Measurements from ENCODE around the gene TPSD1. TPM values are rescaled to one million over a fixed set of nuclear protein-coding genes. Genes with fewer than 3 reads are reported as not detected.
"Not testable (repeated sequence)": the region's sequence is repeated elsewhere in the genome, so short reads cannot be mapped to it uniquely, and the experiment has no call there.

TPSD1 gene
- total RNA-seq, 1 experiment from 2014 or later, result not detected

DNA sequence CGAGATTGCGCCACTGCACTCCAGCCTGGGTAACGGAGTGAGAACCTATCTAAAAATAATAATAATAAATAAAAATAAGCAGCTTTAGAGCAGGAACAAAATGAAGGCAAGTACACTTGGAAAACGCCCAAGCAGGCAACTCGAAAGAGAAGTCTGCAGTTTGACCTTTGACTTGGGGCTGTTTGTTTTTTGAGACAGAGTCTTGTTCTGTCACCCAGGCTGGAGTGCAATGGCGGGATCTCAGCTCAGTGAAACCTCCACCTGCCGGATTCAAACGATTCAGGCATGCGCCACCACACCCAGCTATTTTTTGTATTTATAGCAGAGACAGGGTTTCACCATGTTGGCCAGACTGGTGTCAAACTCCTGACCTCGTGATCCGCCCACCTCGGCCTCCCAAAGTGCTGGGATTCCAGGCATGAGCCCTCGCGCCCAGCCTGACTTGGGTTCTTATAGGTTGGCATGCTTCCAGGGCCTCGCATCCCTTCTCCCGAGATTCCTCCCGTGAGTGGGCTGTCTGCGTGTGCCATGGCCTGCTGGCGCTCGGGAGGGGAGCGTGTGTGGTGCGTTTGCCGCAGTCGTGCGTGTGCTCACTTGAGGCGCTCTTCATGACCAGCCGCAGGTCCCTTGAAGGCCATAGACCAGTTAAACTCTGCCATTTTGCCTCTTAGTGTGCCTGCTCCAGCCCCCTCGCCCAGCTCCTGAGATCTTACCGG lies 35.1 kb downstream of the TPSD1 start:
- DNase-seq, result no peak
- Mint-ChIP-seq H3K4me1 (ENCODE audit: low read depth, unreplicated experiment) (peaks cover 21% of the 10 kb centered on the region), H3K9me3 (ENCODE audit: low read depth, unreplicated experiment) (no peaks in the 10 kb centered on the region), H3K4me3 (ENCODE audit: low read depth, unreplicated experiment) (no peak overlapping the region), H3K27ac (ENCODE audit: unreplicated experiment) (no peak overlapping the region), H3K36me3 (ENCODE audit: insufficient read depth, unreplicated experiment) (peaks cover 5% of the 10 kb centered on the region), H3K27me3 (ENCODE audit: unreplicated experiment) (peaks cover 58% of the 10 kb centered on the region)
- intact Hi-C loops (cut with micrococcal nuclease; ENCODE audit: unreplicated experiment), result no loop called here
- TF ChIP-seq, protein P1, sequence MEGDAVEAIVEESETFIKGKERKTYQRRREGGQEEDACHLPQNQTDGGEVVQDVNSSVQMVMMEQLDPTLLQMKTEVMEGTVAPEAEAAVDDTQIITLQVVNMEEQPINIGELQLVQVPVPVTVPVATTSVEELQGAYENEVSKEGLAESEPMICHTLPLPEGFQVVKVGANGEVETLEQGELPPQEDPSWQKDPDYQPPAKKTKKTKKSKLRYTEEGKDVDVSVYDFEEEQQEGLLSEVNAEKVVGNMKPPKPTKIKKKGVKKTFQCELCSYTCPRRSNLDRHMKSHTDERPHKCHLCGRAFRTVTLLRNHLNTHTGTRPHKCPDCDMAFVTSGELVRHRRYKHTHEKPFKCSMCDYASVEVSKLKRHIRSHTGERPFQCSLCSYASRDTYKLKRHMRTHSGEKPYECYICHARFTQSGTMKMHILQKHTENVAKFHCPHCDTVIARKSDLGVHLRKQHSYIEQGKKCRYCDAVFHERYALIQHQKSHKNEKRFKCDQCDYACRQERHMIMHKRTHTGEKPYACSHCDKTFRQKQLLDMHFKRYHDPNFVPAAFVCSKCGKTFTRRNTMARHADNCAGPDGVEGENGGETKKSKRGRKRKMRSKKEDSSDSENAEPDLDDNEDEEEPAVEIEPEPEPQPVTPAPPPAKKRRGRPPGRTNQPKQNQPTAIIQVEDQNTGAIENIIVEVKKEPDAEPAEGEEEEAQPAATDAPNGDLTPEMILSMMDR (IDR thresholded peaks at IDR 0.05; ENCODE audit: unreplicated experiment), result no peak
- CTCF ChIA-PET, result interaction anchor here (1.2 kb wide), 1 partner anchor 11 kb away, joined by 3 read pairs; no protein-coding TSS in a partner anchor
- BruUV-seq (replicated peaks), result no TSS peak

DNA sequence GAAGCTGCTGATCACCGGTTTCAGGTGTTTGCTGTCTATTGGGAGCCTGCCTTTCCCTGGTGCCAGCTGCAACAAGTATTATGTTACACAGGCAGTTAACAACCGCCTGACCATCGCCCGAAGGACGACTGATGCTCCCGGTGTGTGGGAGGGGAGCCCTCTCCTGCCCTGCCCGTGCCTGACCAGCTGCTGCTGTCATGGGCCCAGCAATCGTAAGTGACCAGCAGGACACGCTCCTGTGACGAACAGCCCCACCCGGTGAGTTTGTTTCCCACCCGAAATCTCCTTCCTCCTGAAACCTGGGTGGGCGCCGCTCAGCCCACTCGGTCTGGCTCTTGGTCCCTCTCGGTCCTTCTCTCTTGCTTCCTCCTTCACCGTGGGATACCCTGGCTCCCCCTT lies 35.7 kb downstream of the TPSD1 start:
- Mint-ChIP-seq H3K4me3 (ENCODE audit: low read depth, unreplicated experiment) (no peak overlapping the region), H3K36me3 (ENCODE audit: insufficient read depth, unreplicated experiment) (peaks cover 5% of the 10 kb centered on the region), H3K27ac (ENCODE audit: unreplicated experiment) (no peak overlapping the region), H3K9me3 (ENCODE audit: low read depth, unreplicated experiment) (no peaks in the 10 kb centered on the region), H3K4me1 (ENCODE audit: low read depth, unreplicated experiment) (peaks cover 23% of the 10 kb centered on the region), H3K27me3 (ENCODE audit: unreplicated experiment) (peaks cover 52% of the 10 kb centered on the region)
- TF ChIP-seq, protein P1 (IDR thresholded peaks at IDR 0.05; ENCODE audit: unreplicated experiment), result no peak
- no TSS peak for BruUV-seq (replicated peaks)
- DNase-seq, result no peak
- CTCF ChIA-PET, result interaction anchor here (1.2 kb wide), 1 partner anchor 12 kb away, joined by 3 read pairs; no protein-coding TSS in a partner anchor
- intact Hi-C loops (cut with micrococcal nuclease; ENCODE audit: unreplicated experiment), result no loop called here

DNA sequence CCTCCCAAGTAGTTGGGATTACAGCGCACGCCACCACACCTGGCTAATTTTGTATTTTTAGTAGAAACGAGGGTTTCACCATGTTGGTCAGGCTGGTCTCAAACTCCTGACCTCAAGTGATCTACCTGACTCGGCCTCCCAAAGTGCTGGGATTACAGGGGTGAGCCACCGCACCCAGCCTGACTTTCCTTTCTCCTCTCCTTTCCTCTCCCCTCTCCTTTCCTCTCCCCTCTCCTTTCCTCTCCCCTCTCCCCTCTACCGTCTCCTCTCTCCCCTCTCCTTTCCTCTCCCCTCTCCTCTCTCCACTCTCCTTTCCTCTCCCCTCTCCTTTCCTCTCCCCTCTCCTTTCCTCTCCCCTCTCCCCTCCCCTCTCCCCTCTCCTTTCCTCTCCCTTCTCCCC lies 36.3 kb downstream of the TPSD1 start:
- BruUV-seq (replicated peaks); DNase-seq; H3K27ac Mint-ChIP-seq (ENCODE audit: unreplicated experiment); H3K9me3 Mint-ChIP-seq (ENCODE audit: low read depth, unreplicated experiment); intact Hi-C loops (cut with micrococcal nuclease; ENCODE audit: unreplicated experiment); CTCF ChIA-PET; H3K4me3 Mint-ChIP-seq (ENCODE audit: low read depth, unreplicated experiment): not testable (repeated sequence)
- Mint-ChIP-seq H3K27me3 (ENCODE audit: unreplicated experiment) (peaks cover 46% of the 10 kb centered on the region), H3K36me3 (ENCODE audit: insufficient read depth, unreplicated experiment) (peaks cover 11% of the 10 kb centered on the region), H3K4me1 (ENCODE audit: low read depth, unreplicated experiment) (peaks cover 30% of the 10 kb centered on the region)

DNA sequence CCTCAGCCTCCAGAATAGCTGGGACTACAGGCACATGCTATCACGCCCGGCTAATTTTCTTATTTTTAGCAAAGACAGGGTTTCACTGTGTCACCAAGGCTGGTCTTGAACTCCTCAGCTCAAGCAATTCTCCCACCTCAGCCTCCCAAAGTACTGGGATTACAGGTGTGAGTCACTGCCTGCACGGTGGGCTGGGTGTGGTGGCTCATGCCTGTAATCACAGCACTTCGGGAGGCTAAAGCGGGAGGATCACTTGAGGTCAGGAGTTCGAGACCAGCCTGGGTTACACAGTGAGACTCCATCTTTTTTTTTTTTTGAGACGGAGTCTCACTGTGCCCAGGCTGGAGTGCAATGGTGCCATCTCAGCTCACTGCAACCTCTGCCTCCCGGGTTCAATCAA lies 36.9 kb downstream of the TPSD1 start:
- H3K4me3 Mint-ChIP-seq (ENCODE audit: low read depth, unreplicated experiment); H3K9me3 Mint-ChIP-seq (ENCODE audit: low read depth, unreplicated experiment); CTCF ChIA-PET; intact Hi-C loops (cut with micrococcal nuclease; ENCODE audit: unreplicated experiment); BruUV-seq (replicated peaks); DNase-seq: not testable (repeated sequence)
- peaks cover 35% of the 10 kb centered on the region for H3K4me1 Mint-ChIP-seq (ENCODE audit: low read depth, unreplicated experiment)
- H3K27me3 Mint-ChIP-seq (ENCODE audit: unreplicated experiment), result peaks cover 40% of the 10 kb centered on the region
- peak overlapping the region; percentile 39 for H3K27ac Mint-ChIP-seq (ENCODE audit: unreplicated experiment)
- H3K36me3 Mint-ChIP-seq (ENCODE audit: insufficient read depth, unreplicated experiment), result peaks cover 11% of the 10 kb centered on the region

DNA sequence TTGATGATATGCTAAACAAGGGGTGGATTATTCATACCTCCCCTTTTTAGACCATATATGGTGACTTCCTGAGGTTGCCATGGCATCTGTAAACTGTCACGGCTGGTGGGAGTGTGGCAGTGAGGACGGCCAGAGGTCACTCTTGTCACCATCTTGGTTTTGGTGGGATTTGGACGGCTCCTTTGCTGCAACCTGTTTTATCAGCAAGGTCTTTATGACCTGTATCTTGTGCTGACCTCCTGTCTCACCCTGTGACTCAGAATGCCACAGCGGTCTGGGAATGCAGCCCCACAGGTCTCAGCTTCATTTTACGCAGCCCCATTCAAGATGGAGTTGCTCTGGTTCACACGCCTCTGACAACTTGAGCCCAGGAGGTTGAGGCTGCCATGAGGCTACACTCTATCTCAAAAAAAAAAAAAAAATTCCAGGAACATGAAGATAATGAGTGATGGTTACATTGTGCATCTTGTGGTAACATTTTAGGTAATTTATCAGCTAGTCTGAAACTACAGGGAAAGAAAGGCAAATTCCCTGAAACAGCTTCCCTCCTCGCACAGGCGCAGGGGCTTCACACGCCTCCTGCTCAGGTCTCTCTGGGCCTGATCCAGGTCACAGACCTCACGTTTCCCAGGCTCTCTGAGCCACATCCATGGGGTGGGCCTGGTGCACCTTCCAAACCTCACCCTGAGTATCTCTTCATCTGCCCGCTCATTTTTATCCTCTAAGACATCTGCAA lies 38.2 kb downstream of the TPSD1 start:
- Mint-ChIP-seq H3K4me3 (ENCODE audit: low read depth, unreplicated experiment) (no peak overlapping the region), H3K9me3 (ENCODE audit: low read depth, unreplicated experiment) (no peaks in the 10 kb centered on the region), H3K4me1 (ENCODE audit: low read depth, unreplicated experiment) (peaks cover 46% of the 10 kb centered on the region), H3K27me3 (ENCODE audit: unreplicated experiment) (peaks cover 27% of the 10 kb centered on the region), H3K36me3 (ENCODE audit: insufficient read depth, unreplicated experiment) (peaks cover 19% of the 10 kb centered on the region), H3K27ac (ENCODE audit: unreplicated experiment) (peak overlapping the region; percentile 39)
- intact Hi-C loops (cut with micrococcal nuclease; ENCODE audit: unreplicated experiment), result no loop called here
- CTCF ChIA-PET, result interaction anchor here (0.7 kb wide), 1 partner anchor 10 kb away, joined by 5 read pairs; no protein-coding TSS in a partner anchor
- TF ChIP-seq, protein P1 (IDR thresholded peaks at IDR 0.05; ENCODE audit: unreplicated experiment), result no peak
- no peak for DNase-seq
- no TSS peak for BruUV-seq (replicated peaks)
